ENCODE results near the gene SNRPE. TPM values are rescaled to one million over a fixed set of nuclear protein-coding genes. Genes with fewer than 3 reads are reported as not detected.

Gene SNRPE
- total and polyA plus RNA-seq, 2 of the 13 experiments (the other 11 are each of a cell fraction or from before 2014, with no cell fraction given) = 146 to 281 TPM

GRCh38 chr1:203858055-203858454 is 3.3 kb upstream of the SNRPE start (continued):
- TF ChIP-seq ZNF704 (CRISPR knock-in tag; IDR thresholded peaks at IDR 0.05; ENCODE audit: borderline replicate concordance) = no peak
- no peak for TF ChIP-seq KAT7 (CRISPR knock-in tag; IDR thresholded peaks at IDR 0.05; ENCODE audit: borderline replicate concordance)
- TF ChIP-seq U2AF2 (IDR thresholded peaks at IDR 0.05; ENCODE audit: low read depth, low read length) = no peak
- no peak for TF ChIP-seq HOMEZ (CRISPR knock-in tag; IDR thresholded peaks at IDR 0.05; ENCODE audit: low read depth)
- no peak for TF ChIP-seq ZNF816 (CRISPR knock-in tag; IDR thresholded peaks at IDR 0.05; ENCODE audit: borderline replicate concordance)
- TF ChIP-seq ZBTB37 (CRISPR knock-in tag; IDR thresholded peaks at IDR 0.05) = no peak

GRCh38 chr1:203858975-203859374 is 2.4 kb upstream of the SNRPE start:
- FAIRE-seq (no peak), DNase-seq (ENCODE audit: low spot score) (no peak), ATAC-seq (no peak)
- Histone ChIP-seq H3K9me3 (ENCODE audit: low read length) (no peaks in the 10 kb centered on the region), H4K20me1 (ENCODE audit: insufficient read depth, low read length) (no peaks in the 10 kb centered on the region; the same call in 1 of the 2 replicates), H2AFZ (ENCODE audit: low read length) (no peak overlapping the region), H3K4me3 (replicated peaks in 1 of 3; ENCODE audit: insufficient read depth in 1 of 3, low read depth in 2 of 3, low read length in 3 of 3) (no peak overlapping the region), H3K4me2 (ENCODE audit: low read depth, low read length) (no peak overlapping the region), H3K79me2 (ENCODE audit: insufficient read depth, low read length) (peaks cover 25% of the 10 kb centered on the region), H3K36me3 (replicated peaks in 1 of 2; ENCODE audit: control insufficient read depth in 1 of 2, insufficient read depth in 2 of 2, low read length in 2 of 2) (peaks cover 0 to 13% of the 10 kb centered on the region in 2 experiments; a peak in 2 of 5 replicates), H3K9ac (ENCODE audit: insufficient read depth, low read depth, low read length) (no peak overlapping the region), H3K4me1 (ENCODE audit: insufficient read depth, low read length) (peaks cover 27% of the 10 kb centered on the region), H3K27ac (ENCODE audit: extremely low read length, insufficient read depth, low read length) (no peak overlapping the region), H3K27me3 (ENCODE audit: control insufficient read depth in 1 of 2, insufficient read depth in 2 of 2, low read length in 2 of 2) (no peaks in the 10 kb centered on the region; a peak in 1 of 5 replicates)
- intact Hi-C loops (cut with micrococcal nuclease; ENCODE audit: unreplicated experiment) (no loop called here), in situ Hi-C loops (cut with HindIII; ENCODE audit: extremely low pct_ligation_motif_present, low pct_unique_long_range_greater_than_20kb) (loop anchor here (25.0 kb wide), 1 partner anchor 503 kb away; the partner anchor contains the start of gene PLEKHA6)
- ChIA-PET POLR2A (no interaction called here), CTCF (ENCODE audit: low intra/inter-chr PET ratio, low total read pairs) (no interaction called here)
- WGBS (ENCODE audit: low lambda C conversion rate) = 93% methylated on average over 4 of the region's 4 CpGs
- TF ChIP-seq JDP2 (CRISPR knock-in tag; IDR thresholded peaks at IDR 0.05; ENCODE audit: borderline replicate concordance) (no peak), ZNF569 (CRISPR knock-in tag; IDR thresholded peaks at IDR 0.05; ENCODE audit: borderline replicate concordance) (no peak), ZNF646 (CRISPR knock-in tag; IDR thresholded peaks at IDR 0.05) (no peak)
- BruUV-seq (replicated peaks) = no TSS peak

Measured in HepG2 (cell line).